ENCODE measurements around the gene RPTOR.

The RPTOR gene

GRCh38 chr17:80908211-80908610, 363.6 kb downstream of the RPTOR start:
- ATAC-seq = no peak
- no peak for TF ChIP-seq ZNF565 (CRISPR knock-in tag; conservative IDR thresholded peaks at IDR 0.05; ENCODE audit: low read depth)

GRCh38 chr17:80908776-80909175, 364.1 kb downstream of the RPTOR start:
- TF ChIP-seq ZC3H10 (CRISPR knock-in tag; IDR thresholded peaks at IDR 0.05) (no peak), OSR1 (CRISPR knock-in tag; IDR thresholded peaks at IDR 0.05) (no peak), CSDC2 (CRISPR knock-in tag; IDR thresholded peaks at IDR 0.05) (no peak)
- ATAC-seq = no peak

- TF ChIP-seq PPARA (CRISPR knock-in tag; IDR thresholded peaks at IDR 0.05; ENCODE audit: borderline replicate concordance) = no peak
- TF ChIP-seq POU6F1 (CRISPR knock-in tag; IDR thresholded peaks at IDR 0.05; ENCODE audit: borderline replicate concordance, low read depth) = no peak
- TF ChIP-seq CREB5 (CRISPR knock-in tag; IDR thresholded peaks at IDR 0.05; ENCODE audit: low read depth) = no peak
- no peak for TF ChIP-seq SNAI2 (CRISPR knock-in tag; IDR thresholded peaks at IDR 0.05)
- no peak for TF ChIP-seq TSHZ2 (CRISPR knock-in tag; IDR thresholded peaks at IDR 0.05)
- TF ChIP-seq GLIS3 (CRISPR knock-in tag; IDR thresholded peaks at IDR 0.05) = no peak
Measured at GRCh38 chr17:80909635-80910034, 365.0 kb downstream of the RPTOR start.

GRCh38 chr17:80910043-80910442, 365.4 kb downstream of the RPTOR start:
- ATAC-seq = no peak
- TF ChIP-seq SNAI2 (CRISPR knock-in tag; IDR thresholded peaks at IDR 0.05) = no peak
- TF ChIP-seq ISL1 (CRISPR knock-in tag; IDR thresholded peaks at IDR 0.05) = no peak
- no peak for TF ChIP-seq ZNF565 (CRISPR knock-in tag; conservative IDR thresholded peaks at IDR 0.05; ENCODE audit: low read depth)
- no peak for TF ChIP-seq ESRRG (CRISPR knock-in tag; IDR thresholded peaks at IDR 0.05)
- no peak for TF ChIP-seq POU6F1 (CRISPR knock-in tag; IDR thresholded peaks at IDR 0.05; ENCODE audit: borderline replicate concordance, low read depth)
- TF ChIP-seq OSR1 (CRISPR knock-in tag; IDR thresholded peaks at IDR 0.05) = no peak
- no peak for TF ChIP-seq TOX (CRISPR knock-in tag; IDR thresholded peaks at IDR 0.05; ENCODE audit: borderline replicate concordance)

More at GRCh38 chr17:80909635-80910034, 365.0 kb downstream of the RPTOR start:
- ATAC-seq = no peak

GRCh38 chr17:80912476-80912875, 367.8 kb downstream of the RPTOR start:
- ATAC-seq = no peak
- no peak for TF ChIP-seq TCF4 (CRISPR knock-in tag; IDR thresholded peaks at IDR 0.05; ENCODE audit: borderline replicate concordance)
- TF ChIP-seq BACH2 (CRISPR knock-in tag; IDR thresholded peaks at IDR 0.05; ENCODE audit: borderline replicate concordance) = no peak
- TF ChIP-seq CREB5 (CRISPR knock-in tag; IDR thresholded peaks at IDR 0.05; ENCODE audit: low read depth) = no peak
- no peak for TF ChIP-seq ZFP30 (CRISPR knock-in tag; IDR thresholded peaks at IDR 0.05)
- TF ChIP-seq POU6F1 (CRISPR knock-in tag; IDR thresholded peaks at IDR 0.05; ENCODE audit: borderline replicate concordance, low read depth) = no peak
- no peak for TF ChIP-seq ARNTL (CRISPR knock-in tag; IDR thresholded peaks at IDR 0.05; ENCODE audit: borderline replicate concordance, low read depth)
- TF ChIP-seq ESRRG (CRISPR knock-in tag; IDR thresholded peaks at IDR 0.05) = no peak
- TF ChIP-seq CSDC2 (CRISPR knock-in tag; IDR thresholded peaks at IDR 0.05) = no peak
- TF ChIP-seq ISL1 (CRISPR knock-in tag; IDR thresholded peaks at IDR 0.05) = no peak
- no peak for TF ChIP-seq SNAI2 (CRISPR knock-in tag; IDR thresholded peaks at IDR 0.05)
- no peak for TF ChIP-seq PPARA (CRISPR knock-in tag; IDR thresholded peaks at IDR 0.05; ENCODE audit: borderline replicate concordance)
- TF ChIP-seq ZFP3 (CRISPR knock-in tag; IDR thresholded peaks at IDR 0.05) = no peak
- no peak for TF ChIP-seq TSHZ2 (CRISPR knock-in tag; IDR thresholded peaks at IDR 0.05)
- no peak for TF ChIP-seq GLIS3 (CRISPR knock-in tag; IDR thresholded peaks at IDR 0.05)
- no peak for TF ChIP-seq TOX (CRISPR knock-in tag; IDR thresholded peaks at IDR 0.05; ENCODE audit: borderline replicate concordance)
- no peak for TF ChIP-seq ZNF565 (CRISPR knock-in tag; conservative IDR thresholded peaks at IDR 0.05; ENCODE audit: low read depth)

Data from SK-N-SH treated with all-trans-retinoic acid at 6 μM for 48 hours (cell line).